CD4-positive, CD25-positive, alpha-beta regulatory T cell (primary cell): ENCODE results near the gene RNF149. TPM values are rescaled to one million over a fixed set of nuclear protein-coding genes. Genes with fewer than 3 reads are reported as not detected.
"Not testable (repeated sequence)": the region's sequence is repeated elsewhere in the genome, so short reads cannot be mapped to it uniquely, and the experiment has no call there.

Experiments used
- ATAC-seq, 2 donors: fragments of 150-1000 bp; cut with Tn5 transposase; one replicate each; pipeline ENCODE4 v1.10.0; 2021; ENCODE audit warnings: low read depth in 2 of 2, moderate number of reproducible peaks in 2 of 2, moderate library complexity in 1 of 2
- DNase-seq, 3 donors: peaks; one replicate each; pipeline versions ENCODE4 v3.0.0 to v3.0.0-alpha.2; 2012 to 2022; ENCODE audit warnings: mixed read lengths in 1 of 3
- H3K27ac ChIP-seq: one replicate; pipeline ENCODE4 v1.7.0; 2013; ENCODE audit warnings: mild to moderate bottlenecking, low read length; ENCODE audit not compliant: insufficient read depth, poor library complexity, severe bottlenecking
- H3K27me3 ChIP-seq: one replicate; pipeline ENCODE4 v1.7.0; 2013; ENCODE audit warnings: low read length; ENCODE audit not compliant: control insufficient read depth, insufficient read depth
- H3K36me3 ChIP-seq: one replicate; pipeline ENCODE4 v1.7.0; 2013; ENCODE audit warnings: mild to moderate bottlenecking, low read length, moderate library complexity; ENCODE audit not compliant: control insufficient read depth, insufficient read depth
- H3K4me1 ChIP-seq: 2 replicates; pipeline ENCODE4 v1.7.0; 2013; ENCODE audit warnings: mild to moderate bottlenecking, low read length; ENCODE audit not compliant: insufficient read depth, control insufficient read depth, poor library complexity, severe bottlenecking
- H3K4me3 ChIP-seq: one replicate; pipeline ENCODE4 v1.7.0; 2013; ENCODE audit warnings: low read depth, mild to moderate bottlenecking, low read length, moderate library complexity
- H3K9me3 ChIP-seq, 2 experiments: 1 replicate in 1 of 2; 2 replicates in 1 of 2; pipeline ENCODE4 v1.7.0; 2013; ENCODE audit warnings: low read length in 2 of 2, mild to moderate bottlenecking in 1 of 2, moderate library complexity in 1 of 2; ENCODE audit not compliant: control insufficient read depth in 2 of 2
- H3K27ac Mint-ChIP-seq, 3 donors: one replicate each; pipeline ENCODE4 v1.8.0; 2020 to 2022; ENCODE audit warnings: mild to moderate bottlenecking in 3 of 3, mixed read lengths in 3 of 3, moderate library complexity in 2 of 3
- H3K27me3 Mint-ChIP-seq: one replicate; pipeline ENCODE4 v1.8.0; 2022; ENCODE audit warnings: mild to moderate bottlenecking, mixed read lengths
- H3K36me3 Mint-ChIP-seq: one replicate; pipeline ENCODE4 v1.8.0; 2020; ENCODE audit warnings: mixed read lengths
- H3K4me1 Mint-ChIP-seq, 4 donors: one replicate each; pipeline ENCODE4 v1.8.0; 2020 to 2022; ENCODE audit warnings: mixed read lengths in 4 of 4, mild to moderate bottlenecking in 1 of 4
- H3K4me3 Mint-ChIP-seq, 4 donors: one replicate each; pipeline ENCODE4 v1.8.0; 2020 to 2022; ENCODE audit warnings: mild to moderate bottlenecking in 4 of 4, mixed read lengths in 4 of 4, moderate library complexity in 3 of 4
- H3K9me3 Mint-ChIP-seq, 7 donors: one replicate each; pipeline ENCODE4 v1.8.0; 2020 to 2022; ENCODE audit warnings: mixed read lengths in 7 of 7, mild to moderate bottlenecking in 3 of 7, moderate library complexity in 2 of 7
- polyA plus RNA-seq, 4 donors: library from polyadenylated mRNA; unstranded; fragments of 300-500 nt; fragmentation: Illumina TruSeq; gene quantifications; one replicate each; pipeline ENCODE4 v1.2.3, GENCODE V29; 2021
- total RNA-seq: library from RNA; stranded (reverse); gene quantifications from one replicate; pipeline ENCODE4 v1.2.3, GENCODE V29; 2022

The RNF149 gene
- total and polyA plus RNA-seq, 5 donors from 2014 or later: 84.4 to 221 (median 92.8) TPM

GRCh38 chr2:101253013-101253702 is 55.3 kb downstream of the RNF149 start:
- H3K4me3 ChIP-seq: peak overlapping the region; percentile 95
- H3K27me3 ChIP-seq: no peaks in the 10 kb centered on the region
- peak overlapping the region; percentile 99 for H3K27ac ChIP-seq
- no peaks in the 10 kb centered on the region for H3K9me3 ChIP-seq
- peaks cover 0 to 2% (median 0%) of the 10 kb centered on the region in 7 donors for H3K9me3 Mint-ChIP-seq
- H3K4me1 Mint-ChIP-seq: peaks cover 20 to 59% (median 40%) of the 10 kb centered on the region in 4 donors
- H3K4me1 ChIP-seq: peaks cover 43% of the 10 kb centered on the region
- peaks cover 20% of the 10 kb centered on the region for H3K36me3 Mint-ChIP-seq
- peak overlapping the region; percentile 95 to 99 (median 98) for H3K4me3 Mint-ChIP-seq
- H3K27ac Mint-ChIP-seq: peak overlapping the region; percentile 93 to 96 (median 95)
- no peaks in the 10 kb centered on the region for H3K36me3 ChIP-seq
- DNase-seq (peak; percentile 74 to 90 (median 84)), ATAC-seq (peak; percentile 75)
- H3K27me3 Mint-ChIP-seq: no peaks in the 10 kb centered on the region

GRCh38 chr2:101252408-101253012 is 56.0 kb downstream of the RNF149 start, which contains the start of gene CNOT11:
CNOT11 (plus strand) TSS chr2:101252886; CDS start chr2:101252965, 79 bp downstream.
- H3K27me3 ChIP-seq: no peaks in the 10 kb centered on the region
- H3K9me3 ChIP-seq: no peaks in the 10 kb centered on the region
- Mint-ChIP-seq H3K4me3 (peak within 1 kb of the TSS; percentile 95 to 99 (median 98)), H3K27ac (peak within 1 kb of the TSS; percentile 93 to 96 (median 95)), H3K36me3 (peaks cover 17% of the 10 kb centered on the region), H3K27me3 (no peaks in the 10 kb centered on the region), H3K9me3 (peaks cover 0 to 2% (median 0%) of the 10 kb centered on the region in 7 donors), H3K4me1 (peaks cover 16 to 53% (median 35%) of the 10 kb centered on the region in 4 donors)
- H3K4me1 ChIP-seq: peaks cover 43% of the 10 kb centered on the region
- H3K4me3 ChIP-seq: peak within 1 kb of the TSS; percentile 95
- ATAC-seq (peak; percentile 78 to 83), DNase-seq (peak; percentile 98 to 99 (median 99))
- peak within 1 kb of the TSS; percentile 99 for H3K27ac ChIP-seq
- H3K36me3 ChIP-seq: no peaks in the 10 kb centered on the region

GRCh38 chr2:101251844-101252407 is 56.6 kb downstream of the RNF149 start:
- peaks cover 15% of the 10 kb centered on the region for H3K36me3 Mint-ChIP-seq
- H3K27ac Mint-ChIP-seq: peak overlapping the region; percentile 93 to 96 (median 95)
- Histone ChIP-seq H3K36me3 (no peaks in the 10 kb centered on the region), H3K27ac (peak overlapping the region; percentile 99), H3K9me3 (no peaks in the 10 kb centered on the region), H3K4me3 (peak overlapping the region; percentile 85), H3K4me1 (peaks cover 43% of the 10 kb centered on the region), H3K27me3 (no peaks in the 10 kb centered on the region)
- H3K4me3 Mint-ChIP-seq: peak overlapping the region; percentile 95 to 99 (median 98)
- no peaks in the 10 kb centered on the region for H3K27me3 Mint-ChIP-seq
- DNase-seq (peak; percentile 26 to 51 (median 50)), ATAC-seq (peak in 1 of 2 donors; percentile 3)
- H3K9me3 Mint-ChIP-seq: peaks cover 0 to 2% (median 0%) of the 10 kb centered on the region in 7 donors
- peaks cover 14 to 48% (median 31%) of the 10 kb centered on the region in 4 donors for H3K4me1 Mint-ChIP-seq

- H3K36me3 ChIP-seq, DNase-seq, H3K9me3 Mint-ChIP-seq, ATAC-seq, H3K27me3 Mint-ChIP-seq, H3K27me3 ChIP-seq, H3K27ac ChIP-seq, H3K9me3 ChIP-seq: not testable (repeated sequence)
- H3K27ac Mint-ChIP-seq: peak overlapping the region in 1 of 3 donors; percentile 93
- Histone ChIP-seq H3K4me3 (peak overlapping the region; percentile 85), H3K4me1 (peaks cover 39% of the 10 kb centered on the region)
- H3K4me3 Mint-ChIP-seq: peak overlapping the region; percentile 58 to 99 (median 81)
- H3K36me3 Mint-ChIP-seq: peaks cover 14% of the 10 kb centered on the region
- peaks cover 14 to 42% (median 27%) of the 10 kb centered on the region in 4 donors for H3K4me1 Mint-ChIP-seq
Observed at GRCh38 chr2:101251246-101251781, 57.2 kb downstream of the RNF149 start.

GRCh38 chr2:101249826-101250225 is 58.7 kb downstream of the RNF149 start:
- no peak overlapping the region for H3K27ac ChIP-seq
- ATAC-seq (no peak), DNase-seq (no peak)
- peaks cover 9 to 29% (median 17%) of the 10 kb centered on the region in 4 donors for H3K4me1 Mint-ChIP-seq
- H3K4me1 ChIP-seq: peaks cover 24% of the 10 kb centered on the region
- H3K27me3 Mint-ChIP-seq: no peaks in the 10 kb centered on the region
- no peaks in the 10 kb centered on the region for H3K27me3 ChIP-seq
- H3K27ac Mint-ChIP-seq: no peak overlapping the region
- H3K4me3 ChIP-seq: no peak overlapping the region
- peak overlapping the region in 2 of 4 donors; percentile 40 to 74 for H3K4me3 Mint-ChIP-seq
- peaks cover 4% of the 10 kb centered on the region for H3K36me3 Mint-ChIP-seq
- H3K9me3 Mint-ChIP-seq: no peaks in the 10 kb centered on the region
- H3K9me3 ChIP-seq: no peaks in the 10 kb centered on the region
- H3K36me3 ChIP-seq: no peaks in the 10 kb centered on the region

GRCh38 chr2:101248756-101249155 is 59.7 kb downstream of the RNF149 start:
- Mint-ChIP-seq H3K4me3 (peak overlapping the region in 1 of 4 donors; percentile 17), H3K27ac (peak overlapping the region in 1 of 3 donors; percentile 85), H3K4me1 (peaks cover 4 to 18% (median 8%) of the 10 kb centered on the region in 4 donors)
- H3K36me3 ChIP-seq, H3K36me3 Mint-ChIP-seq, H3K9me3 ChIP-seq, DNase-seq, H3K9me3 Mint-ChIP-seq, H3K4me3 ChIP-seq, H3K27ac ChIP-seq, H3K27me3 Mint-ChIP-seq, H3K27me3 ChIP-seq, ATAC-seq: not testable (repeated sequence)
- peaks cover 13% of the 10 kb centered on the region for H3K4me1 ChIP-seq

- not testable (repeated sequence) for H3K9me3 ChIP-seq, ATAC-seq, H3K4me1 Mint-ChIP-seq, H3K27ac Mint-ChIP-seq, H3K36me3 ChIP-seq, H3K36me3 Mint-ChIP-seq, H3K27me3 Mint-ChIP-seq, H3K4me3 Mint-ChIP-seq, H3K4me1 ChIP-seq, H3K9me3 Mint-ChIP-seq, H3K4me3 ChIP-seq, DNase-seq, H3K27me3 ChIP-seq, H3K27ac ChIP-seq
Observed at GRCh38 chr2:101245468-101245867, 63.0 kb downstream of the RNF149 start.
